NCI-H69 (cell line): ENCODE data around the gene PRSS57.

Source experiments
- DNase-seq: peaks from one replicate; lab custom pipeline; 2025; lab: John Stamatoyannopoulos, UW

PRSS57 gene

DNA sequence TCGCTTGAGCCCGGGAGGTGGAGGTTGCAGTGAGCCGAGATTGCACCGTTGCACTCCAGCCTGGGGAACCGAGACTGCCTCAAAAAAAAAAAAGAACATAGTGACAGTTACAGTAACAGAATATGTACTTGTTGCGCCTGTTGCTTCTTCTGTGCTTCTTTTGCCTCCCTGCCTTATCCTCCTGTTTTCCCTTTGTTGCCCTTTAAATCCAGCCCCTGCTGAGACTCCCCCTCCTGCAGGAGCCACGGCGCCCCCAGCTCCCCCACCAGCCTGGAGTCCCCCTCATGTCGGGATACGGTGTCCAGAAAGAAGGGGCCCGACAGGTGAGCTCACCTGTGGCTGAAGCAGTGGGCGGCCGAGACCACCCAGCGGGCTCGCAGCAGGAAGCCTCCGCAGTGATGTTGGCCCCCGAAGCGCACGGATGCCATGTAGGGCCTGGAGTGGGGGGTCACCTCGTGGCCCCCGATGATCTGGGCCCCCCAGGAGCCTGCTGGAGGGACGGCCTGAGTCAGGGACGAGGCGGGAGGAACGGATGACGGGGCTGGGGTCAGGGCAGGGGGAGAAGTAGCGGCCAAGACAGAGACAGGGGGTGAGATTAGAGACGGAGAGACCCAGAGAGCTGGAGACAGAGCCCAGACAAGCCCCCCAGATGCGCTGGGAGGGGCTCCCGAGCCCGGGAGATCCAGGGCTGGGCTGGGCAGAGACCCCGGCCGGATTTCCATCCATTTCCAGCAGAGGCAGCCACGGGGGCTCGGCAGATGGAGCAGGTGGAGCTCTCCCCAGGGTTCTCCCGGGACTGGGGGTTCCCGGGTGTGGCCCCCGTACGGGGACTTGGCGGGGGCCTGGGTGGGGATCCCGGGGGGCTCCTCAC, 536 bp downstream of the PRSS57 start:
- no peak for DNase-seq

DNA sequence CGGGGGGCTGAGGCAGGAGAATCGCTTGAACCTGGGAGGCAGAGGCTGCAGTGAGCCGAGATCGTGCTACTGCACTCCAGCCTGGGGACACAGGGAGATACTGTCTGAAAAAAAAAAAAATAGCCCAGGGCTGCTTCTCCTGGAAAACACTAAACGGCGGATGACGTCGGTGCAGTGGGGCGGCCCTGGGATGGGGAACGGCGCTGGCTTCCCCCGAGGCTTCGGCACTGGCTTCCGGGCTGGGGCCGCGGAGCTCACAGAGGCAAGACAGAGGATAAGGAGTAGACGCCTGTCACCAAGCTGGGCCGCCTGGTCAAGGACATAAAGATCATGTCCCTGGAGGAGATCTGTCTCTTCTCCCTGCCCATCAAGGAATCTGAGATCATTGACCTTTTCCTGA, 5.0 kb downstream of the PRSS57 start:
- DNase-seq: no peak

- DNase-seq: no peak
Observed at GRCh38 chr19:688992-689391, 6.3 kb downstream of the PRSS57 start.

GRCh38 chr19:688214-688613, 7.0 kb downstream of the PRSS57 start:
- DNase-seq: no peak

DNA sequence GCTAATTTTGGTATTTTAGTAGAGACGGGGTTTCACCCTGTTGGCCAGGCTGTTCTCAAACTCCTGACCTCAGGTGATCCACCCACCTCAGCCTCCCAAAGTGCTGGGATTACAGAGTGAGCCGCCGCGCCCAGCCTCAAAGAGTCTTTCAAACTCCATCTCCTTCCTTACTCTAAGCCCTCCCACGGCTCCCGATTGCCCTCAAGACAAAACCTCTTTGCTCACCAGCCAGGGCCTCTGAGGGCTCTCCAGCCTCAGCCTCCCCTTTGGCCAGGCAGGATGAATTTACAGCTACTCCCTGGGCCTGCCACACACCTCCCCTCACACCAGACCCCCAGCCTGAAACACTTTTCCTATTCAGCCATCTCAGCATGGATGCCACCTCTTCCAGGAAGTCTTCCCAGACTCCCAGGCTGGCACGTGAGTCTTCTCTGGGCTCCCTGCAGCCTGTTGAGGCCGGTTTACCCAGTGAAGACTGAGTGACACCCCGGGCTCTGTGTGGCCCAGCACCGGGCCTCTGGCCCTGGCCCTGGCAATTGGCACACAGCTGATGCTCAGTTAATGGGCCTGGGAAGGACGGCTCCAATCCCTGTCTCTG, 7.6 kb downstream of the PRSS57 start:
- no peak for DNase-seq

DNA sequence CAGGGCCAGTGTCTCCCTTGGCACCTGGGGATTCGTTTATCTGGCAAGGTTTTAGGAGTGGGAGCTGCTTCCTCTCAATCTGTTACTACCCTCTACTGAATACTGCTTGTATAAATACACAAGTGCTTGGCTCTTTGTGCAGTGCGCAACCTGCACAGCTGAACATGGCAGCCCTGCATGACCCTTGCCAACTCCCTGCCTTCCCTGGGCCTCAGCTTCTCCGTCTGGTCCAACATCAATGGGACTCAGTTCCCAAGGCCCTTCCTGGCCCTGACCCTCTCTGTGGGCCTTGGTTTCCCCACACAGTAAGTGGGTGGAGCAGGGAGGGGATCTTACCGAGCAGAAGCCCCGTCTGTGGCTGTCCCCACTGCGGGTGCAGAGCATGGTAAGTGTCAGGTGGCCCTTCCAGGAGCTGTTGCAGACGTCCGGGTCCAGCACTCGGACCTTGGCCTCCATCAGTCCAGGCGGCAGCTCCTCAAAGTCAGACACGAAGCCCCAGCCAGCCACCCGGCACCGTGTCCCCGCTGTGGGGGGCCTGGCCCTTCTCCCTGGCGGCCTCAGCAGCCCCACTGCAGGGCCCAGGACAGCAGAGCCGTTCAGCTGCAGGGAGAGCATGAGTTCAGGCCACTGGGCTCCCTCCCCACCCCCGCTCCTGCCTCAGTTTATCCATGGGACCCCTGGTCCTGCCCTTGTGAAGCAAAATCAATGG, 8.5 kb downstream of the PRSS57 start:
- no peak for DNase-seq

DNA sequence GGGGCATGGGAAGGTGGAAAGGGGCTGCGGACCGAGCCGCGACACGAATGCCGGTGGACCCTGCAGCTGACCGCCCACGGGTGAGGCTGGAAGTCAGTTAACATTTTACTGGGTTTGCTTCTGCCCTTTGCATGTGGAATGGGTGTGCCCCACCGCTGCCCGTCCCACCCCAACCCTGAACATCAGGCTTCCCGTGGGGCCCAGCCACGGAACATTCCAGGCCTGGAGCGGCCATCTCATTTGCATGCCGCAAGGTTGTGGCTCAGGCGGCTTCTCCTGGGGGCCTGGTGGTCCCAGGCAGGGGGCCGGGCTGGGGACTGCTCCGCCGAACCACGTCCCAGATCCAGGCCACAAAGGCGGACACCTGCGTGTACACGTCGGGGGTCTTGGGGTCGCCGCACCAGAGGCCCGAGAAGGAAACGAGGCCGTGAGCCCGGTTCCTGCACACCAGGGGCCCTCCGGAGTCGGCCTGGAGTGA, 9.8 kb downstream of the PRSS57 start:
- no peak for DNase-seq

DNA sequence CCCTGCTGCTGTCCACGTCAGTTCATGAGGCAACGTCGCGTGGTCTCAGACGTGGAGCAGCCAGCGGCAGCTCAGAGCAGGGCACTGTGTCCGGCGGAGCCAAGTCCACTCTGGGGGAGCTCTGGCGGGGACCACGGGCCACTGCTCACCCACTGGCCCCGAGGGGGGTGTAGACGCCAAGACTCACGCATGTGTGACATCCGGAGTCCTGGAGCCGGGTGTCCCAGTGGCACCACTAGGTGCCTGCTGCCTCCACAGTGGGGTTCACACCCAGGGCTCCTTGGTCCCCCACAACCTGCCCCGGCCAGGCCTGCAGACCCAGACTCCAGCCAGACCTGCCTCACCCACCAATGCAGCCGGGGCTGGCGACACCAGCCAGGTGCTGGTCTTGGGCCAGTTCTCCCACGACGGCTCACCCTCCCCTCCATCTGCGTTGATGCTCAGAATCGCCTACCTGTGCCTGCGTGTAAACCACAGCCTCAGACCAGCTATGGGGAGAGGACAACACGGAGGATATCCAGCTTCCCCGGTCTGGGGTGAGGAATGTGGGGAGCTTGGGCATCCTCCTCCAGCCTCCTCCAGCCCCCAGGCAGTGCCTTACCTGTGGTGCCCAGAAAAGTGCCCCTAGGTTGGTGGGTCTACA, 12.5 kb downstream of the PRSS57 start:
- DNase-seq: no peak

GRCh38 chr19:681029-682019, 13.9 kb downstream of the PRSS57 start:
- no peak for DNase-seq

GRCh38 chr19:680287-681028, 14.8 kb downstream of the PRSS57 start:
- DNase-seq: peak; percentile 99

GRCh38 chr19:679418-680286, 15.6 kb downstream of the PRSS57 start:
- peak; percentile 72 for DNase-seq

GRCh38 chr19:678791-679388, 16.4 kb downstream of the PRSS57 start:
- no peak for DNase-seq

- peak; percentile 36 for DNase-seq
Observed at GRCh38 chr19:677601-678436, 17.4 kb downstream of the PRSS57 start.

DNA sequence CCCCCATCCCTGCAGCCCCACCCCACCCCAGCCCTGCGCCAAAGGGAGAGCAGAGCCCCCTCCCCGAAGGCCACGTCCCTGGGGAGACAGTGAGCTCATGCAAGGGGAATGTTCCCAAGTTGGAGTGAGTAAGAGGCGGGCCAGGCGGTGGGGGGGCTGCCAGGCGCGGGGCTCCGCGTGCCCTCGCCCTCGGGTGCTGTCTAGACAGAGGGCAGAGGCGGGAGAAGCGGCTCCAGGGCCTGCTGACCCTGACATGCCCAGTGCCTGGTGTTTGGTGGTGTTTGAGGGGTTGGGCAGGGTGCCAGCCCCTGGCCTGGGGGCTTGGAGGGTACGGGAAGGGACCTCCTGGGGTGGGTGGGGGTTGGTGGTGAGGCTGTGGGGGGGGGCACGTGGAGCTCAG, 18.1 kb downstream of the PRSS57 start:
- peak; percentile 58 for DNase-seq

GRCh38 chr19:676339-677105, 18.7 kb downstream of the PRSS57 start, which contains the start of gene FSTL3:
TSS of gene FSTL3 (plus strand) at chr19:676392. CDS start at chr19:676424, 32 bp downstream.
- no peak for DNase-seq

- DNase-seq: no peak
Observed at GRCh38 chr19:676007-676338, 19.3 kb downstream of the PRSS57 start.
